ENCODE measurements around the gene CD276.

DNA sequence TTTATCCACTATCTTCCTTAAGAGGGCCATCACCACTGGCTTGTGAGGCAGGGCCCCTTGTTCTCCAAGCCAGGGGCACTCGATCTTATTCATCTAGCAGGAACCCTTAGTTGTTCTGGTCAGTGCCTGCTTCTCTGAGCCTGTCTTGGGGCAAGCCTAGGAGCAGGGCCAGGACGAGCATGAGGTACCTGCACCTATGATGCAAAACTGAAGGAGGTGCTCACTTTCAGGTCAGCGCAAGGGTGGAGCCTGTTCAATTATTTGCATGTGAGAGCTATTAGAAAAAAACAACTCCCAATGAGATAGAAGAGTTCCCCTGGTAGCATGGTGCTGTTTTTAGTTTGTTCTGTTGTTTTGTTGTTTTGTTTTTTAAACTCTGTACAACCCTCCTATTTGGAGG is 5.0 kb upstream of the CD276 start:
- TF ChIP-seq, protein P1, sequence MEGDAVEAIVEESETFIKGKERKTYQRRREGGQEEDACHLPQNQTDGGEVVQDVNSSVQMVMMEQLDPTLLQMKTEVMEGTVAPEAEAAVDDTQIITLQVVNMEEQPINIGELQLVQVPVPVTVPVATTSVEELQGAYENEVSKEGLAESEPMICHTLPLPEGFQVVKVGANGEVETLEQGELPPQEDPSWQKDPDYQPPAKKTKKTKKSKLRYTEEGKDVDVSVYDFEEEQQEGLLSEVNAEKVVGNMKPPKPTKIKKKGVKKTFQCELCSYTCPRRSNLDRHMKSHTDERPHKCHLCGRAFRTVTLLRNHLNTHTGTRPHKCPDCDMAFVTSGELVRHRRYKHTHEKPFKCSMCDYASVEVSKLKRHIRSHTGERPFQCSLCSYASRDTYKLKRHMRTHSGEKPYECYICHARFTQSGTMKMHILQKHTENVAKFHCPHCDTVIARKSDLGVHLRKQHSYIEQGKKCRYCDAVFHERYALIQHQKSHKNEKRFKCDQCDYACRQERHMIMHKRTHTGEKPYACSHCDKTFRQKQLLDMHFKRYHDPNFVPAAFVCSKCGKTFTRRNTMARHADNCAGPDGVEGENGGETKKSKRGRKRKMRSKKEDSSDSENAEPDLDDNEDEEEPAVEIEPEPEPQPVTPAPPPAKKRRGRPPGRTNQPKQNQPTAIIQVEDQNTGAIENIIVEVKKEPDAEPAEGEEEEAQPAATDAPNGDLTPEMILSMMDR (IDR thresholded peaks at IDR 0.05): no peak
- TF ChIP-seq ZFX (IDR thresholded peaks at IDR 0.05; ENCODE audit: borderline replicate concordance): no peak
